Omental fat pad (tissue), 4 donors: Measurements from ENCODE around the gene TMEM238L. TPM values are rescaled to one million over a fixed set of nuclear protein-coding genes. Genes with fewer than 3 reads are reported as not detected.

Source experiments
- ATAC-seq: fragments of 150-250 bp; one replicate; pipeline ENCODE4 v1.9.1; 2016; ENCODE audit warnings: mild to moderate bottlenecking, moderate library complexity; ENCODE audit not compliant: low FRiP score
- DNase-seq: peaks from one replicate; pipeline ENCODE4 v3.0.0-alpha.2; 2019; ENCODE audit warnings: low spot score
- total RNA-seq, 4 donors: library from RNA; depleted of rRNA; stranded (reverse); fragments of >200 nt; gene quantifications; one replicate each; pipeline ENCODE4 v1.1.0, GENCODE V29; 2016
- TF ChIP-seq, protein P1 (sequence below), 3 donors: fragments of 450-650 bp; IDR thresholded peaks; one replicate each; pipeline ENCODE4 v1.5.1; 2016 to 2017; ENCODE audit warnings: antibody characterized with exemption in 3 of 3, mild to moderate bottlenecking in 3 of 3, moderate library complexity in 2 of 3

Gene TMEM238L
- total RNA-seq, 4 donors from 2014 or later = not detected

- no peak for ATAC-seq
Observed at GRCh38 chr17:10756619-10757018, 47.3 kb downstream of the TMEM238L start.

GRCh38 chr17:10756185-10756584 is 47.7 kb downstream of the TMEM238L start:
- no peak for ATAC-seq
- TF ChIP-seq, protein P1, sequence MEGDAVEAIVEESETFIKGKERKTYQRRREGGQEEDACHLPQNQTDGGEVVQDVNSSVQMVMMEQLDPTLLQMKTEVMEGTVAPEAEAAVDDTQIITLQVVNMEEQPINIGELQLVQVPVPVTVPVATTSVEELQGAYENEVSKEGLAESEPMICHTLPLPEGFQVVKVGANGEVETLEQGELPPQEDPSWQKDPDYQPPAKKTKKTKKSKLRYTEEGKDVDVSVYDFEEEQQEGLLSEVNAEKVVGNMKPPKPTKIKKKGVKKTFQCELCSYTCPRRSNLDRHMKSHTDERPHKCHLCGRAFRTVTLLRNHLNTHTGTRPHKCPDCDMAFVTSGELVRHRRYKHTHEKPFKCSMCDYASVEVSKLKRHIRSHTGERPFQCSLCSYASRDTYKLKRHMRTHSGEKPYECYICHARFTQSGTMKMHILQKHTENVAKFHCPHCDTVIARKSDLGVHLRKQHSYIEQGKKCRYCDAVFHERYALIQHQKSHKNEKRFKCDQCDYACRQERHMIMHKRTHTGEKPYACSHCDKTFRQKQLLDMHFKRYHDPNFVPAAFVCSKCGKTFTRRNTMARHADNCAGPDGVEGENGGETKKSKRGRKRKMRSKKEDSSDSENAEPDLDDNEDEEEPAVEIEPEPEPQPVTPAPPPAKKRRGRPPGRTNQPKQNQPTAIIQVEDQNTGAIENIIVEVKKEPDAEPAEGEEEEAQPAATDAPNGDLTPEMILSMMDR (IDR thresholded peaks at IDR 0.05) = no peak
- DNase-seq = no peak

More at GRCh38 chr17:10756619-10757018, 47.3 kb downstream of the TMEM238L start:
- DNase-seq = no peak
- TF ChIP-seq, protein P1 (IDR thresholded peaks at IDR 0.05) = no peak

- ATAC-seq = no peak
- DNase-seq = no peak
- TF ChIP-seq, protein P1 (IDR thresholded peaks at IDR 0.05) = no peak
Observed at GRCh38 chr17:10755592-10756127, 48.2 kb downstream of the TMEM238L start.

GRCh38 chr17:10754861-10755591 is 48.9 kb downstream of the TMEM238L start:
- TF ChIP-seq, protein P1 (IDR thresholded peaks at IDR 0.05) = no peak
- DNase-seq = no peak
- no peak for ATAC-seq

- DNase-seq = no peak
- TF ChIP-seq, protein P1 (IDR thresholded peaks at IDR 0.05) = no peak
- ATAC-seq = no peak
Observed at GRCh38 chr17:10754109-10754508, 49.8 kb downstream of the TMEM238L start.

- TF ChIP-seq, protein P1 (IDR thresholded peaks at IDR 0.05) = no peak
- DNase-seq = no peak
- no peak for ATAC-seq
Observed at GRCh38 chr17:10752696-10753095, 51.2 kb downstream of the TMEM238L start.

DNA sequence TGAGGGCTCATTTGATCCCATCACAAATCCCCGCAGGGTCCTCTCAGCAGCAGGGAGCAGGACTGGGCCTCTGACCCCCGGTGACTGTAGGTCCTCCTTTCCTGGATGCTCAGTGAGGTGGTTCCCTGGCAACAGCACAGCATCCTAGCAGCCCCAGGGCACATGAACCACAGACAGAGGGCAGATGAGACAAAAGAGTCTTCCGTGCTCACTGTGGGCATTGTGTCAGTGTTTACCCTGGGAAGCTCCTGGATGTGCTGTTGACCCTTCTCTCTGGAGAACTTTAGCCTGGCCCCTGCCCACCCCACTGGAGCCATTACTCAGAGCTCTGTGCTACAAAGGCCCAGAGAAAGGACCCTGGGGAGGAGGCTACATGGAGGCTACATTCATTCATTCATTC is 52.3 kb downstream of the TMEM238L start:
- TF ChIP-seq, protein P1 (IDR thresholded peaks at IDR 0.05) = no peak
- DNase-seq (no peak), ATAC-seq (no peak)
